GM12865 (cell line): ENCODE results near the gene CHSY3.

Experiments
- DNase-seq: peaks from one replicate; pipeline ENCODE4 v3.0.0; 2010; ENCODE audit warnings: low read depth
- H3K4me3 ChIP-seq: 2 replicates; pipeline ENCODE4 v1.5.1; 2011; ENCODE audit warnings: mild to moderate bottlenecking, low read depth, low read length, control low read depth
- CTCF ChIP-seq: IDR thresholded peaks from 2 replicates; pipeline ENCODE4 v1.5.1; 2011; ENCODE audit warnings: low read length, control low read depth, low read depth, inconsistent platforms; ENCODE audit not compliant: insufficient read depth; ENCODE audit errors: missing control alignments

CHSY3 gene

GRCh38 chr5:129945028-129945427, 40.8 kb downstream of the CHSY3 start:
- no peak for DNase-seq
- no peak for TF ChIP-seq CTCF
- no peak overlapping the region for H3K4me3 ChIP-seq

- no peak for TF ChIP-seq CTCF
- no peak for DNase-seq
- no peak overlapping the region for H3K4me3 ChIP-seq
Measured at GRCh38 chr5:129945774-129946270, 41.6 kb downstream of the CHSY3 start.

GRCh38 chr5:129951039-129951438, 46.8 kb downstream of the CHSY3 start:
- H3K4me3 ChIP-seq: no peak overlapping the region

GRCh38 chr5:129958581-129958980, 54.3 kb downstream of the CHSY3 start:
- no peak for DNase-seq
- H3K4me3 ChIP-seq: no peak overlapping the region
- no peak for TF ChIP-seq CTCF

More at GRCh38 chr5:129951039-129951438, 46.8 kb downstream of the CHSY3 start:
- no peak for DNase-seq
- no peak for TF ChIP-seq CTCF

- no peak for TF ChIP-seq CTCF
- DNase-seq: no peak
- H3K4me3 ChIP-seq: no peak overlapping the region
Measured at GRCh38 chr5:129960831-129961230, 56.6 kb downstream of the CHSY3 start.

GRCh38 chr5:129962506-129962905, 58.2 kb downstream of the CHSY3 start:
- DNase-seq: no peak
- no peak for TF ChIP-seq CTCF
- H3K4me3 ChIP-seq: no peak overlapping the region

GRCh38 chr5:129963359-129963758, 59.1 kb downstream of the CHSY3 start:
- no peak overlapping the region for H3K4me3 ChIP-seq
- no peak for DNase-seq
- no peak for TF ChIP-seq CTCF
